ENCODE data around the gene CPNE7.
"Not testable (repeated sequence)": the region's sequence is repeated elsewhere in the genome, so short reads cannot be mapped to it uniquely, and the experiment has no call there.

CPNE7 gene

DNA sequence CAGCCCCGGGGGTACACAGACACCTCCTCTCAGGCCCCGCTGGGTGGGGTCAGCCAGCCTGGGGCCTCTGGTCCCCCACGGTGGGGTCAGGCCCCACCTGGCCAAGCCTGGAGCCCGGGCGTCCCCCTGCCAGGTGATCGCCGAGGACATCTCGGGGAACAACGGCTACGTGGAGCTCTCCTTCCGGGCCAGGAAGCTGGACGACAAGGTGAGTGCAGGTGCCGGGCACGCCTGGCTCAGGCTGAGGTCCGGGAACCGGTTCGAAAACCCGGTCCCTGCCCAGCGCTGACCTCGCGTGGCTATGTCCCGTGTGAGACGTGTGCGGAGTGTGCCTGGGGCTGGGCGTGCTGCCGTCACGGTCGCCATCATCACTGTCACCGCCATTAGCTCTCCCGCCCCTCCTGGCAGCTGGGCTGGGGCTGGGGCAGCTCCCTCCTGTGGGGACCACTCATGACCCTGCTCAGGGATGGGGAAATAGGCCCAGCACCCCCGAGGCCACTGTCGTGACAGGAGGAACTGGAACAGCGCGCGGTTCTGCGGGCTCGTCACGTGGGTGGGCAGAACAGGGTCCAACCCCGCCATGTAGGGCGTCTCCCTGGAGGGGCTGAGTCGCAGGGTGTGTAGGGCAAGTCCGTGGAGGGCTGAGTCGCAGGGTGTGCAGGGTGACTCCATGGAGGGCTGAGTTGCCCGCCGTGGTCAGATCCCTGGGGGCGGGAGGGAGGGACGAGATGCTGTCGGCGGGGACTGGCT is 8.5 kb downstream of the CPNE7 start:
- DNase-seq (ENCODE audit: low read depth): no peak

DNA sequence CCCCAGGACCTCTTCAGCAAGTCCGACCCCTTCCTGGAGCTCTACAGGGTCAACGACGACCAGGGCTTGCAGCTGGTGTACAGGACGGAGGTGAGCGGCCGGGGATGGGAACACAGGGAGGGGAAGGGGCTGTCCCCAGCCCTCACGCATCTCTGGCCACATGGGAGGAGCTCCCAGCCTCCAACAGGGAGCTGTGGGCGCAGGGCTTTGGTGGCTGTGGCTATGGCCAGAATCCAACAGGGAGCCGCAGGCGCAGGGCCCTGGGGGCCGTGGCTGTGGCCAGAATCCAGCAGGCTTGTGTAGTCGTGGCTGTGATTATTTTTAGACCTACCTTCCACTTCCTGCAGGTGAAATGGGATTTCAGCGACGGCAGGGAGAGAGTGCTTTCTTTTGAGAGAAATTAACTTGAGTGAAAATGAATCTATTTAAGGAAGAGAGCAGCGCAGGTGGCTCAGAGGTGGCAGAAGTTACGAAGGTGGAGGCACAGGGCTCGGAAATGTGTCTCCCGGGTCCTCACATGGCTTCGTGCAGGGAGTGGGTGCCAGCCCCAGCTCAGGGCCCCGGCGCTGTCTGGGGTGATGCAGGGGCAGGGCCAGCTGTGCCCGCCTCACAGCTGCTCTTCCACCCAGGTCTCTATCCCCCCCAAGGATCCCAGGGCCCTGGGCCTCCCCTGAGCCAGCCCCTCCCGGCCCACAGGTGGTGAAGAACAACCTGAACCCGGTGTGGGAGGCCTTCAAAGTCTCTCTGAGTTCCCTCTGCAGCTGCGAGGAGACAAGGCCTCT is 9.4 kb downstream of the CPNE7 start:
- no peak for DNase-seq (ENCODE audit: low read depth)

DNA sequence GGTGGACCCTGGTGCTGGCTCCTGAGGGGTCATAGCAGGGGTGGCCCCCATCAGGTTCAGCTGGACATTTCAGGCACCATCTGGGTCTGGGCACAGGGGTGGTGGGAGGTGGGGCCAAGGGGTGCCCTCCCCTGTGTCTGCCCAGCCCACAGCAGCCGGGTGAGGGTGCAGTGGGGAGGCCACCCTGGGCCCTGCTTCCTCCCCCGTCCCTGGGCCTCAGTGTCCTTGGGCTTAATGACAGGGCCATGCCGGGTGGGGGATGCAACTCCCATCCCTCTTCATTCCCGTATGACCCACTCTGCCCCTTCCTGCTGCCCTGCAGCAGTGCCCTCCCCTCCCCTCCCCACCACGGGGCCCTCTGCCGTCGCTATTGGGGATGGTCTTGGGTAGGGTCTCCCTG is 10.7 kb downstream of the CPNE7 start:
- DNase-seq (ENCODE audit: low read depth): no peak

DNA sequence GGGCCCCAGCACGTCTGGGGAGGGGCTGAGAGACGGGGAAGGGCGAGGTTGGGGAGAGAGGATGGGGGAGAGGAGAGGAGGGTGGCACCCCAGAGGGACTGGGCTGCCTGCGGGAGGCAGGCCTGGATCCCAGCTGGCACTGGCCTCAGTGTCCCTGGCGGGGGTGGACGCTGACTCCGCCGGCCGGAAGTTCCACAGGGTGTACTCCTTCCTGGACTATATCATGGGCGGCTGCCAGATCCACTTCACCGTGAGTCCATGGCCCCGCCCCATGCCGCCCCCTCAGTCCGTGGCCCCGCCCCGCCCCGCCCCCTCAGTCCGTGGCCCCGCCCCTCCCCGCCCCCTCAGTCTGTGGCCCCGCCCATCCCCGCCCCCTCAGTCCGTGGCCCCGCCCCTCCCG is 11.3 kb downstream of the CPNE7 start:
- no peak for DNase-seq (ENCODE audit: low read depth)

DNA sequence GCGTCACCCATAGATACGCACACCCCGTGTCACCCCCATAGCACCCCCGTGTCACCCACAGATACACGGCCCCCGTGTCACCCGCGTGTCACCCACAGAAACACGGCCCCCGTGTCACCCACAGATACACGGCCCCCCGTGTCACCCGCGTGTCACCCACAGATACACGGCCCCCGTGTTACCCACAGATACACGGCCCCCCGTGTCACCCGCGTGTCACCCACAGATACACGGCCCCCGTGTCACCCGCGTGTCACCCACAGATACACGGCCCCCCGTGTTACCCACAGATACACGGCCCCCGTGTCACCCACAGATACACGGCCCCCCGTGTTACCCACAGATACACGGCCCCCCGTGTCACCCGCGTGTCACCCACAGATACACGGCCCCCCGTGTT is 12.1 kb downstream of the CPNE7 start:
- not testable (repeated sequence) for DNase-seq (ENCODE audit: low read depth)

DNA sequence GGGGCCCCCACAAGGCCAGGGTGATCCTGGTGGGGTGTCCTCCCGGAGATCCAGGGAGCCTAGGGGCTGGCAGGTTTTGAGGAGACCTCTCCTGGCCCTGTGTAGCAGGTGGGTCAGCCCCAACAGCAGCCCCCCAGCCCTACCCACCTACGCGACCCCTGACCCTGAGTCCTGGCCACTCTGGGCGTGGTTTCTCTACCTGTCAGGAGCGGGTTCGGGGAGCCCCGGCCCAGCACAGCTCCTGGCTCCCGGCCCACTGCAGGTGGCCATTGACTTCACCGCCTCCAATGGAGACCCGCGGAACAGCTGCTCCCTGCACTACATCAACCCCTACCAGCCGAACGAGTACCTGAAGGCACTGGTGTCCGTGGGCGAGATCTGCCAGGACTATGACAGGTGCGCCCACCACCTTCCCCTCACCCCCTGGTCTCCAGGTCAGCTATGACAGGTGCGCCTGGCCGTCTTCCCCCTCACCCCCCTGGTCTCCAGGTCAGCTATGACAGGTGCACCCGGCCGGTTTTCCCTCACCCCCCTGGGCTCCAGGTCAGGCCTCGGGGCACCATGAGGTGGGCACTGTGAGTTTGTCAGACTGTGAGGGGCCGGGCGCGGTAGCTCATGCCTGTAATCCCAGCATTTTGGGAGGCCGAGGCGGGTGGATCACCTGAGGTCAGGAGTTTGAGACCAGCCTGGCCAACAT is 13.0 kb downstream of the CPNE7 start:
- DNase-seq (ENCODE audit: low read depth): no peak

DNA sequence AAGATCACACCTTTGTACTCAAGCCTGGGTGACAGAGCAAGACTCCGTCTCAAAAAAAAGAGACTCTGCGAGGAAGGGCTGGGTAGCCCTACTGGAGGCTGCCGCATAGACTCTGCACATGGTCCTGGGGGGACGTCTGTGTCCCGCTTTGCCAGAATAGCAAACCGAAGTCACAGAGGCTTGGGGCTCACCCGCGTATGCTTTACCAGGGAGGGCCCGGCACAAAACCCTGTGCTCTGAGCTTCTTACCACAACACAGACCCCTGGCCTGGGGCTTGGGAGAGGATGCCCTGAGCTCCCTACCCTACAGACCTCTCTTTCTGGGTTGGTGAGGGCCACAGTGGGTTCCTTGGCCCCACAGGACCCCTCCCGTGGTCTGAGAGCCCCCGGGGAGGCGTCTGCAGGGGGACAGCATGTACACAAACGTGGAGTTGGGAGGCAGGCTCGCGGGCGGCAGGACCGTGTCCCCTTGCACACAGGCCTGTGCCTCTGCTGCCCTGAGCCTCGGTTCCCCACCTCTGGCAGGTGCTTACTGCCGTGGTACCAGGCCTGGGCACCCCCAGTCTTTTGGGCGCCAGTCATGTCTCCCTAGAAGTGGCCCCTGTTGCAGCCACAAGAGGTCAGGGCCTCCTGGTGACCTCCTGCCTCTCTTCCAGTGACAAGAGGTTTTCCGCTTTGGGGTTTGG is 13.8 kb downstream of the CPNE7 start:
- DNase-seq (ENCODE audit: low read depth): no peak

DNA sequence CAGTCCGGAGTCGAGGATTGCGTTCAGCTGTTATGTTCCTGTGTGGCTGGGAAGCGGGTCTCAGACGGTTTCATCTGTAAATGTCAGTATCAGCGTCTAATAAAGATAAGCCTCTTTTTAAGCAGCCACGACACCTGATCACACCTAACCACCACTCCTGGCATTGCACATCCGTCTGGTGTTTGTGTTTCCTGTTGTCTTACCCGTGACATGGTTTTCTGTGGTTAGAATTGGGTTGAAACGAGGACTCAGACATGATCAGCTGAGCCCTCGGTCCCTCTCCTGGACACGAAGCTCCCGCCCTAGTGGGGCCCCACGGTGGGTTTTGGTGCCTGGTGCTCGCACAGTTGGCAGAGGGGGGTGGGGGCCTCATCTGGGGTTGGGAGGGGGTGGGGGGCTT is 18.3 kb downstream of the CPNE7 start:
- DNase-seq (ENCODE audit: low read depth): peak; percentile 55

DNA sequence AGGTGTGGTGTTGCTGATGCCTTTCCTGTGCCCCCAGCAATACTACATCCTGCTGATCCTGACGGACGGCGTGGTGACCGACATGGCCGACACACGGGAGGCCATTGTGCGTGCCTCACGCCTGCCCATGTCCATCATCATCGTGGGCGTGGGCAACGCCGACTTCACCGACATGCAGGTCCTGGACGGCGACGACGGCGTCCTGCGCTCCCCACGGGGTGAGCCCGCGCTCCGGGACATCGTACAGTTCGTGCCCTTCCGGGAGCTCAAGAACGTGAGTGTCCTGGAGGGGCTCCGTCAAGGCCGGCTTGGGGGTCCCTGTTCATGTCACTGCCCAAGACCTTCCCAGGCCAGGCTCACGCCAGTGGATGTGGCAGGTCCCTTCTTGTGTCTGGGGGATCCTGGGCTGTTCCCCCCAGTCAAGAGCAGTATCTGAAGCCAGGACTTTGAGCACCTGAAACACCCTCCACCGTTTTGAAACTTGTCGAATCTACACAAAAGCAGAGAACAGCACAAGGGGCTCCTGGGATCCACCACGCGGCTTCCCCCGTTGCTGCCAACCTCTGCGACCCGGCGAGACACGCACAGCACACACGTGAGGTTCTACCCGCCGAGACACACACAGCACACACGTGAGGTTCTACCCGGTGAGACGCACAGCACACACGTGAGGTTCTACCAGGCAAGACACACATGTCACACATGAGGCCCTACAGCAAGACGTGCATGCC is 19.9 kb downstream of the CPNE7 start:
- DNase-seq (ENCODE audit: low read depth): no peak

DNA sequence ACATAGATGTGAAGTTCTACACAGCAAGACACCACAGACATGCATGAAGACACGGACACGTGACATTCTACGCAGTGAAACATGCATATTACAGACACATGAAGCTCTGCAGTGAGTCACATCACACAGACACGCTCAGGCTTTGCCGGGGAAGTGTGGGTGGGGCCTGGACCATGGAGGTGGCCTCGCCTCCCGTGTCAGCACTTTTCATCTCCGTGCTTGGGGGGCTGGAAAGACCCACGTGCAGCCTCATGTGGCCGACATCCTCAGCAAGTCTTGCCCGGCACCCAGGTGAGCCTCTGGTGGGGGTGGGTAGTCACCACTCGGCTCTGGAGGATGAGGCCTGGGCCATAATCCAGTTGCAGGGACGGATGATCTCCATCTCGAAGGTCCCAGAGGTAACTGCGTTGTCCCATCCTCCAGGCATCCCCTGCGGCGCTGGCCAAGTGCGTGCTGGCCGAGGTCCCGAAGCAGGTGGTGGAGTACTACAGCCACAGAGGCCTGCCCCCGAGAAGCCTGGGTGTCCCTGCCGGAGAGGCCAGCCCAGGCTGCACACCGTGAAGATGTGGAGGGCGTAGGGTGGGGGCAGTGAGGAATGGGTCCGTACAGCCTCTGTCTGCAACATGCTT is 20.6 kb downstream of the CPNE7 start:
- no peak for DNase-seq (ENCODE audit: low read depth)

DNA sequence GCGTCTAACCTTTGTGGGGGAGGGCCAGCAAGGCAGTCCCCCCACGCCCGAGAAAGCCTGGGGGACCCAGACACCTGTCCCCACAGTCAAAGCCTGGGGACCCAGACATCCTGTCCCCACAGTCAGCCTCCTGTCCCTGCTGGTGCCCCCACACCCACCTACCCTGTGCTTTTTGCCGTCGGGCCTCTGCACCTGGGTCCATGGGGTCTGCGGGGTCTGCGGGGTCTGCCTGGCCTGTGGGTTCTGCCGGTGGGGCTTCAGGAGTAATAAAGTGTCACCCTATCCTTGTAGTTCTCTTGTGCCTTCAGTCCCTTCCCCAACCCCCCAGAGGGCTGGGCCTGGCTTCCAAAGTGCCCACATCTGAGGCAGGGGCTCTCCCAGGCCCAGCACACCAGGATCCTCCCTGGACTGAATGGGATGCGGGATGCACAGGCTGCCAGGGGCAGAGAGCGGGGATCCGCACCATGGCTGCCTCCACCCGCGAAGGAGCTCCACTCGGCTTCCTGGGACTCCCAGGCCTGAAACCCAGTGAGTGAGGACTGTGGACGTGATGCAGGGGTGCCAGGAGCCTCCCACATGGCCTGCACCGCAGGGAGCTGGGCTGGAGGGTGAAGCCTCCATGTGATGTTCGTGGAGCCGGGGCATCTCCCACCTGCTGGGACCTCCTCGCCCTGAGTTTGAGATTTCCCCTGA is 21.5 kb downstream of the CPNE7 start:
- DNase-seq (ENCODE audit: low read depth): no peak

DNA sequence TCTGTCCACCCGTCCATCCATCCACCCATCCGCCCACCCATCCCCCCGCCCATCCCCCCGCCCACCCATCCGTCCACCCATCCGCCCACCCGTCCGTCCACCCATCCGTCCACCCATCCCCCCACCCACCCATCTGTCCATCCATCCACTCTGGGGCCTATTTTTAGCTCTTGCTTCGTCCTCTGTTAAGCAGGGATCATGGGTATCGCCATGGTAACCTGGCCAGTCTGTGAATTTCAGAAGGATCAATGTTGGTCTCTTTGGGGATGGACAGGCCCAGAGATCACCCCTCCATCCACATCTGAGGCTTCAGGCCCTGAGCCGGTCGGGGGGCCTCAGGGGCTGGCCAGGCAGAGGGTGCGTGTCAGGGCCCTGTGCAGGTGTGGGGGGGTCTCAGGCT is 22.6 kb downstream of the CPNE7 start:
- DNase-seq (ENCODE audit: low read depth): no peak

DNA sequence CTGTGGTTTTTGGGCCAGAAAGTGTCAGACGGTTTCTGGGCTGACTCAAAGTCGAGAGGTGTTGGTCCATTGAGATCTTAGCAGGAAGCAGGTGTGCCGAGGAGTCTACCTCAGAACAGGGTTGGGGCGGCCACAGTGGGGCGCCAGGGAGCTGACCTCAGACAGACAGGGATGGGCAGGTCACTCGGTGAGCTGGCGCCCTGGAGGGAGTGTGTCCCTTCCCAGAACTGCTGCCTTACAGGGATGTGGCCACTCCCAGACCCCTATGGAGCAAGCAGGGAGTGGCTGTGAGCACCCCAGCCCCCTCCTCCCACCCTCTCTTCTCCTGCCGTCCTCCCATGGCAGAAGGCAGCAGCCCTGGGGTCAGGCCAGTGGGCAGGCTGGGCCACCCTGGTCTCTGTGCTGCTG is 23.9 kb downstream of the CPNE7 start:
- DNase-seq (ENCODE audit: low read depth): no peak

DNA sequence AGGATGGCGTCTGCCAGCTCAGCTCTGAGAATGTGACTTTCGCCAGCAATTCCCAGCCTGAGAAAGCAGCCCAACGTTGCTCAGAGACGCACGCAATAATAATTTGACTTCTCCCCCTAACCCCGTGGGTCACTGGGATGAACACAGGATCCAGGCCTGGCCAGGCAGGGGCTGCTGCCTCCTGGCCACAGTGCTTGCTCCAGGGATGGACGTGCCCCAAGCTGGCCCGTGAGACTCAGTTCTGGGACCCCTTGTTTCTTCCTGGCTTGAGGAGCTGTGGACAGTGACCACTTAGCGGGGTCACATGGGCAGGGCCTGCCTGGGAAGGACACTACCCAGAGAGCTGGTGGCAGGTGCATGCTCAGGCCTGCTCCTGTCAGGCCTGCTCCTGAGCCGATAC is 24.3 kb downstream of the CPNE7 start:
- DNase-seq (ENCODE audit: low read depth): no peak

DNA sequence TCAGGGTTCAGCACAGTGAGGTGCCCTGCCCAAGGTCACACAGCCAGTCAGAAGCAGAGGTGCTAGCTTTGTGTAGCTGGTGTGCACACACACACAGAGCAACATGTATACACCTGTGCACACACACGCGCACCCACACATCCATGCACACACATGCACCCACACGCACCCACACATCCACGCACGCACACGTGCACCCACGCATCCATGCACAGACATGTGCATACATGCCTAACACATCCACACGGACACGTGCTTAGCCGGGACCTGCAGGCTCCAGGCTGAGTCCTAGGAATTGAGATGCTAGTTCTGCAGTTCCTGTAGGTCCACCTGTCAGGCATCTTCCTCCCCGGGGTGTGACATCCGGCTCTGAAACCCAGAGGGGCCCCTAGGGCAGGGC is 24.9 kb downstream of the CPNE7 start:
- no peak for DNase-seq (ENCODE audit: low read depth)

DNA sequence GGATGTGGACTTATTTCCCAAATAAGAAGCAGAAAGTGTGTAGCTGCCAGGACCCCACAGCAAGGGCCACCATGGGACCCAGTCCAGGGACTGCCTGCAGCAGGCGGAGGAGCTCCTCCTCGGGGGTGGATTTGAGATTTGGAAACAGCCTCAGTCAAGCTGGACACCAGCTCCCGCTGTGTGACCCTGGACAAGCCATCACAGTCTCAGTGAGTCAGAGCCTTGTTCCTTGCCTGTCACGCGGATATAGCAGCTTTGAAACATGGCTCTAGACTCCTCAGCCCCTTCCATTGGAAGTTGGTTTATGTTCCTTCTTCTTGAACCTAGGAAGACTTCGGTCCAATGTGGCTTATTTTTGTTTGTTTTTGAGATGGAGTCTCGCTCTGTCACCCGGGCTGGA is 25.4 kb downstream of the CPNE7 start:
- no peak for DNase-seq (ENCODE audit: low read depth)

DNA sequence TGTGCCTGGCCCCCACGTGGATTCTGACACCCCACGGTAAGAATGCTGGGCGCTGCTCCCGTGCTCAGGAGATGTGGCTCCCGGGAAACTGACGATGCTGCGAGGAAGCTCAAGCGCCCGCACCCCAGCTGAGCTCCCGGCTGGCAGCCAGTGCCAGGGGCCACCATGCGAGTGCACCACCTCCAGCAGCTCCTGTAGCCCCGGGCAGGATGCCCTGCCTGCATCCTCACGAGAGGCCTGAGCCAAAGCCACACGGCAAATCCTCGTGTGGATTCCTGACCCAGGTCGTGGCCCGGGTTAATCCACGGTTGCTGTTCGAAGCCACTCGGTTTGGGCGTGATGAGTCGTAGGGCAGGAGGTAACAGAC is 26.3 kb downstream of the CPNE7 start:
- no peak for DNase-seq (ENCODE audit: low read depth)

DNA sequence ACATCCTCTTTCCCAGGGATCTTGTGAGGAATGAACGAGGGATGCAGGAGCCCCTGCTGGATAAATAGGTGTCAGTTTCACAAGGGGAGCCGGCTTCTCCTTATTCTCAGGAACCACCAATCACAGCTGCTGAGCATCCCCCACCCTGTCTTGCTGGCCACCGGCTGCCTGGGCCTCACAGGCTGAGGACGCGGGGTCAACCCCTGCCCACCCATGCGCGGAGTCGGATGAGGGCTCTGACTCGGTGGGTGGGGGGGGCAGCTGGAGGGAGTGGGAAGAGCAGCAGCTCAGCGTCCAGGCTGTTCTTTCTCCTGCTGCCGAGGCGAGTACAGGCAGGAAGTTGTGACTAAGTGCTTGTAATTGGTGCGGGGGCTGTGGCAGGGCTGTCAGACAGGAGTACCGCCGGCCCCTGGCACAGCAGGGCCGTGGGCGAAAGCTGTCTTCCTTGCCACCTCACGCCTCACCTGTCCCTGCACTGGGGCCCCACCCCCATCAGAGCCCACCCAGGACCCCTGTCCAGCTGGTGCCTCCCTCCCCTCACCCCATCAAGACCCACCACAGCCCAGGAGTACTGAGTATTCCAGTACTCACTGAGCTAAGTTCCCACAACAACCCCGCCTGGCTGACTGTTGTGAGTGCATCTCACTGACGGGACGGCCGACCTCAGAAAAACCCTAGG is 26.9 kb downstream of the CPNE7 start:
- peak; percentile 33 for DNase-seq (ENCODE audit: low read depth)

DNA sequence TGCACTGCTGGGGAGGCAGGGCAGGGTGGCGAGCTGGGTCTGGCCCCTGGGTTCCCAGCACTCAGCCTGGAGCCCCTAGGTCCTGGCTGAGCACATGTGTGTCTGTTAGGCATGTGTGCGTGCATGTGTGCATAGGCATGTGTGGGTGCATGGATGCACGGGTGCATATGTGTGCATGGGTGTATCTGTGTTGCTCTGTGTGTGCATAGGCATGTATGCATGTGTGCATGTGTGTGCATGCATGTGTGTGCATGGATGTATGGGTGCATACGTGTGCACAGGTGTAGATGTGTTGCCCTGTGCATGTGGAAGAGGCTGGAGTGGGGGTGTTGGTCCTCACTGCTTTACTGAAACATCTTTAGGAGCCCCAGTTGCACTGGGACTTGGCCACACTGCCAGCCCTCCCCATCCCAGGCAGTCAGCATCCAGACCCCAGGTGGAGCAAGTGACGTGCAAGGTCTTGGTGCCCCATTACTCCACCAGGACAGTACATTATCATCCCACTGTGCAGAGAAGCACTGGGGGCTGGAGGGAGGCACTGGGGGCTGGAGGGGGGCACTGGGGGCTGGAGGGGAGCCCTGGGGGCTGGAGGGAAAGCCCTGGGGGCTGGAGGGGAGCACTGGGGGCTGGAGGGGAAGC is 27.5 kb downstream of the CPNE7 start:
- DNase-seq (ENCODE audit: low read depth): no peak

DNA sequence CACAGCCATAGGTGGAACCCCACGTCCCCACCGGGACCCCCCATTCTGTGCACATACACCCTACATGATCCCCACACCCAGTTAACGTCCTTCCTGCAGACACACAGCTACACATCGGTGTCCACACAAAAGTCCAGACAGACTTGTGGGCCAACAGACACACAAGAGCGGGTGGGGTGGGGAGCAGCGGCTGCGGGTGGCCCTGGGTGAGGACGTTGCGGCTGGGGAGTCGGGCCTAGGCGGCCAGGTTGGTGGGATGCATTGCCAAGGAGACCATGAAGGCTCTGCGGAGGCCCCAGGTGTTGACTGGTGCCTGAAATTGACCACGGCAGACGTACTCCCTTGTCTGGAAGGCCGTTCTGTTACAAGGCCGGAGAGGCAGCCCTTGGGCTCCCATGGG is 29.2 kb downstream of the CPNE7 start:
- DNase-seq (ENCODE audit: low read depth): no peak
